HAP-1 (cell line): Measurements from ENCODE around the gene ADORA1.

Experiments
- DNase-seq, 2 experiments: peaks; one replicate each; pipeline ENCODE4 v3.0.0-alpha.2; 2016 to 2020; ENCODE audit warnings: low spot score in 2 of 2
- H3K27me3 ChIP-seq: fragments of 250-450 bp; sonication (Bioruptor Pico); 2 replicates; pipeline ENCODE4 v1.5.1; 2020; ENCODE audit warnings: low read depth, mild to moderate bottlenecking, moderate library complexity
- H3K36me3 ChIP-seq: fragments of 250-450 bp; sonication (Bioruptor Pico); replicated peaks from 2 replicates; pipeline ENCODE4 v1.5.1; 2020; ENCODE audit warnings: mild to moderate bottlenecking
- H3K4me1 ChIP-seq: fragments of 250-450 bp; sonication (Bioruptor Pico); 2 replicates; pipeline ENCODE4 v1.5.1; 2020; ENCODE audit warnings: mild to moderate bottlenecking
- H3K4me3 ChIP-seq: fragments of 250-450 bp; sonication (Bioruptor Pico); 2 replicates; pipeline ENCODE4 v1.5.1; 2020; ENCODE audit warnings: mild to moderate bottlenecking, moderate library complexity
- H3K9me3 ChIP-seq: fragments of 250-450 bp; sonication (Bioruptor Pico); 2 replicates; pipeline ENCODE4 v1.5.1; 2020; ENCODE audit warnings: mild to moderate bottlenecking, moderate library complexity
- in situ Hi-C: fragments of 300-500 bp; cut with MboI; formaldehyde crosslinking; loops from 3 replicates; pipeline ENCODE4 v1.14.3; 2020; ENCODE audit warnings: low sequenced_read_pairs, inconsistent platforms, mixed read lengths

ADORA1 gene

GRCh38 chr1:203133970-203134725, 6.6 kb downstream of the ADORA1 start:
- Histone ChIP-seq H3K36me3 (no peaks in the 10 kb centered on the region), H3K4me1 (no peaks in the 10 kb centered on the region), H3K27me3 (no peaks in the 10 kb centered on the region), H3K4me3 (no peak overlapping the region), H3K9me3 (no peaks in the 10 kb centered on the region)
- in situ Hi-C loops, result no loop called here
- no peak for DNase-seq

- no peak for DNase-seq
- no peaks in the 10 kb centered on the region for H3K36me3 ChIP-seq
- in situ Hi-C loops, result no loop called here
- H3K4me3 ChIP-seq, result no peak overlapping the region
- no peaks in the 10 kb centered on the region for H3K9me3 ChIP-seq
- no peaks in the 10 kb centered on the region for H3K27me3 ChIP-seq
- H3K4me1 ChIP-seq, result no peaks in the 10 kb centered on the region
Measured at GRCh38 chr1:203135636-203136305, 8.2 kb downstream of the ADORA1 start.

GRCh38 chr1:203136409-203137042, 9.0 kb downstream of the ADORA1 start:
- DNase-seq, result no peak
- no peaks in the 10 kb centered on the region for H3K4me1 ChIP-seq
- H3K4me3 ChIP-seq, result no peak overlapping the region
- H3K27me3 ChIP-seq, result no peaks in the 10 kb centered on the region
- in situ Hi-C loops, result no loop called here
- no peaks in the 10 kb centered on the region for H3K9me3 ChIP-seq
- no peaks in the 10 kb centered on the region for H3K36me3 ChIP-seq

- Histone ChIP-seq H3K27me3 (no peaks in the 10 kb centered on the region), H3K4me3 (no peak overlapping the region), H3K4me1 (no peaks in the 10 kb centered on the region), H3K36me3 (no peaks in the 10 kb centered on the region), H3K9me3 (no peaks in the 10 kb centered on the region)
- in situ Hi-C loops, result no loop called here
- DNase-seq, result no peak
Measured at GRCh38 chr1:203137324-203137723, 9.8 kb downstream of the ADORA1 start.

- DNase-seq, result no peak
- H3K4me3 ChIP-seq, result no peak overlapping the region
Measured at GRCh38 chr1:203138066-203138465, 10.5 kb downstream of the ADORA1 start.

GRCh38 chr1:203139976-203140475, 12.5 kb downstream of the ADORA1 start:
- no peaks in the 10 kb centered on the region for H3K36me3 ChIP-seq
- no peak for DNase-seq
- no peaks in the 10 kb centered on the region for H3K9me3 ChIP-seq
- no peaks in the 10 kb centered on the region for H3K27me3 ChIP-seq
- H3K4me1 ChIP-seq, result no peaks in the 10 kb centered on the region; the same call in 1 of the 2 replicates
- in situ Hi-C loops, result no loop called here
- no peak overlapping the region for H3K4me3 ChIP-seq

More at GRCh38 chr1:203138066-203138465, 10.5 kb downstream of the ADORA1 start:
- H3K4me1 ChIP-seq, result no peaks in the 10 kb centered on the region
- in situ Hi-C loops, result no loop called here
- H3K27me3 ChIP-seq, result no peaks in the 10 kb centered on the region
- H3K36me3 ChIP-seq, result no peaks in the 10 kb centered on the region
- H3K9me3 ChIP-seq, result no peaks in the 10 kb centered on the region

GRCh38 chr1:203140743-203141520, 13.4 kb downstream of the ADORA1 start:
- Histone ChIP-seq H3K27me3 (no peaks in the 10 kb centered on the region), H3K4me3 (no peak overlapping the region), H3K4me1 (no peaks in the 10 kb centered on the region; the same call in 1 of the 2 replicates), H3K9me3 (no peaks in the 10 kb centered on the region), H3K36me3 (no peaks in the 10 kb centered on the region)
- in situ Hi-C loops, result no loop called here
- DNase-seq, result no peak

- Histone ChIP-seq H3K36me3 (no peaks in the 10 kb centered on the region), H3K27me3 (no peaks in the 10 kb centered on the region), H3K4me1 (peaks cover 5% of the 10 kb centered on the region), H3K4me3 (no peak overlapping the region), H3K9me3 (no peaks in the 10 kb centered on the region)
- DNase-seq, result no peak
- in situ Hi-C loops, result no loop called here
Measured at GRCh38 chr1:203142124-203142523, 14.6 kb downstream of the ADORA1 start.

GRCh38 chr1:203142684-203143408, 15.3 kb downstream of the ADORA1 start:
- H3K4me1 ChIP-seq, result peaks cover 11% of the 10 kb centered on the region
- no peaks in the 10 kb centered on the region for H3K36me3 ChIP-seq
- no peaks in the 10 kb centered on the region for H3K27me3 ChIP-seq
- H3K4me3 ChIP-seq, result no peak overlapping the region
- H3K9me3 ChIP-seq, result no peaks in the 10 kb centered on the region
- in situ Hi-C loops, result no loop called here
- no peak for DNase-seq

GRCh38 chr1:203143641-203144040, 16.1 kb downstream of the ADORA1 start:
- H3K36me3 ChIP-seq, result no peaks in the 10 kb centered on the region
- DNase-seq, result no peak
- no peaks in the 10 kb centered on the region for H3K27me3 ChIP-seq
- H3K4me3 ChIP-seq, result no peak overlapping the region
- no peaks in the 10 kb centered on the region for H3K9me3 ChIP-seq
- H3K4me1 ChIP-seq, result peaks cover 17% of the 10 kb centered on the region
- in situ Hi-C loops, result no loop called here

- Histone ChIP-seq H3K4me3 (no peak overlapping the region), H3K9me3 (no peaks in the 10 kb centered on the region), H3K27me3 (no peaks in the 10 kb centered on the region), H3K4me1 (peaks cover 17% of the 10 kb centered on the region), H3K36me3 (no peaks in the 10 kb centered on the region)
- in situ Hi-C loops, result no loop called here
- DNase-seq, result no peak
Measured at GRCh38 chr1:203144661-203145060, 17.1 kb downstream of the ADORA1 start.

GRCh38 chr1:203145321-203146041, 18.0 kb downstream of the ADORA1 start:
- Histone ChIP-seq H3K9me3 (no peaks in the 10 kb centered on the region), H3K27me3 (no peaks in the 10 kb centered on the region), H3K4me1 (peaks cover 17% of the 10 kb centered on the region), H3K36me3 (no peaks in the 10 kb centered on the region), H3K4me3 (no peak overlapping the region)
- no peak for DNase-seq
- in situ Hi-C loops, result no loop called here
